ENCODE results near the gene GPR34.

The GPR34 gene

GRCh38 chrX:41707218-41707617 is 18.4 kb downstream of the GPR34 start:
- H3K27me3 ChIP-seq (ENCODE audit: control insufficient read depth, low read length) = no peaks in the 10 kb centered on the region
- peak overlapping the region; percentile 69 for H3K4me2 ChIP-seq (ENCODE audit: low read length)
- no peaks in the 10 kb centered on the region for H3K36me3 ChIP-seq (ENCODE audit: control insufficient read depth, low read length)
- no peaks in the 10 kb centered on the region for H3K9me2 ChIP-seq (replicated peaks; ENCODE audit: control insufficient read depth, low read length)
- peaks cover 58% of the 10 kb centered on the region for H3K4me1 ChIP-seq (ENCODE audit: control insufficient read depth, low read length)
- H3K27ac ChIP-seq (ENCODE audit: low read depth, low read length) = 0 out of 2 replicates have a peak overlapping the region, but pooled peaks have one; percentile 92
- H4K20me1 ChIP-seq (ENCODE audit: control insufficient read depth, insufficient read depth, low read depth, low read length) = no peaks in the 10 kb centered on the region
- peaks cover 7% of the 10 kb centered on the region for H3F3A ChIP-seq (ENCODE audit: control insufficient read depth, insufficient read depth)
- H3K79me2 ChIP-seq (ENCODE audit: control insufficient read depth, low read length) = no peaks in the 10 kb centered on the region
- no peak overlapping the region for H3K4me3 ChIP-seq (ENCODE audit: low read length)
- H3K9me3 ChIP-seq (ENCODE audit: control insufficient read depth, insufficient read depth, low read length) = no peaks in the 10 kb centered on the region
- TF ChIP-seq EZH2phosphoT487 (IDR thresholded peaks at IDR 0.05; ENCODE audit: borderline replicate concordance, low read length) (no peak), CTCF (IDR thresholded peaks at IDR 0.05; ENCODE audit: low read depth, low read length, poor library complexity, severe bottlenecking) (no peak)

- H3K4me1 ChIP-seq (ENCODE audit: control insufficient read depth, low read length) = peaks cover 57% of the 10 kb centered on the region
- H3K27ac ChIP-seq (ENCODE audit: low read depth, low read length) = no peak overlapping the region
- TF ChIP-seq EZH2phosphoT487 (IDR thresholded peaks at IDR 0.05; ENCODE audit: borderline replicate concordance, low read length) (no peak), CTCF (IDR thresholded peaks at IDR 0.05; ENCODE audit: low read depth, low read length, poor library complexity, severe bottlenecking) (no peak)
These were observed 19.7 kb downstream of the GPR34 start for GRCh38 chrX:41708486-41708885.

GRCh38 chrX:41711021-41711667 is 22.4 kb downstream of the GPR34 start:
- Histone ChIP-seq H3F3A (ENCODE audit: control insufficient read depth, insufficient read depth) (no peaks in the 10 kb centered on the region), H3K36me3 (ENCODE audit: control insufficient read depth, low read length) (no peaks in the 10 kb centered on the region), H4K20me1 (ENCODE audit: control insufficient read depth, insufficient read depth, low read depth, low read length) (no peaks in the 10 kb centered on the region), H3K27me3 (ENCODE audit: control insufficient read depth, low read length) (no peaks in the 10 kb centered on the region), H3K4me2 (ENCODE audit: low read length) (no peak overlapping the region), H3K79me2 (ENCODE audit: control insufficient read depth, low read length) (no peaks in the 10 kb centered on the region), H3K4me3 (ENCODE audit: low read length) (no peak overlapping the region), H3K4me1 (ENCODE audit: control insufficient read depth, low read length) (peaks cover 30% of the 10 kb centered on the region), H3K9me2 (replicated peaks; ENCODE audit: control insufficient read depth, low read length) (no peaks in the 10 kb centered on the region), H3K27ac (ENCODE audit: low read depth, low read length) (no peak overlapping the region), H3K9me3 (ENCODE audit: control insufficient read depth, insufficient read depth, low read length) (no peaks in the 10 kb centered on the region)
- no peak for TF ChIP-seq CTCF (IDR thresholded peaks at IDR 0.05; ENCODE audit: low read depth, low read length, poor library complexity, severe bottlenecking)
- no peak for TF ChIP-seq EZH2phosphoT487 (IDR thresholded peaks at IDR 0.05; ENCODE audit: borderline replicate concordance, low read length)

More at GRCh38 chrX:41708486-41708885, 19.7 kb downstream of the GPR34 start:
- Histone ChIP-seq H4K20me1 (ENCODE audit: control insufficient read depth, insufficient read depth, low read depth, low read length) (no peaks in the 10 kb centered on the region), H3K79me2 (ENCODE audit: control insufficient read depth, low read length) (no peaks in the 10 kb centered on the region), H3K9me2 (replicated peaks; ENCODE audit: control insufficient read depth, low read length) (no peaks in the 10 kb centered on the region), H3K4me3 (ENCODE audit: low read length) (no peak overlapping the region), H3K36me3 (ENCODE audit: control insufficient read depth, low read length) (no peaks in the 10 kb centered on the region), H3F3A (ENCODE audit: control insufficient read depth, insufficient read depth) (peaks cover 7% of the 10 kb centered on the region), H3K27me3 (ENCODE audit: control insufficient read depth, low read length) (no peaks in the 10 kb centered on the region), H3K9me3 (ENCODE audit: control insufficient read depth, insufficient read depth, low read length) (no peaks in the 10 kb centered on the region), H3K4me2 (ENCODE audit: low read length) (no peak overlapping the region)
